AG04449 (cell line): Measurements from ENCODE around the gene TRABD2B.

ENCODE experiments used
- CTCF ChIA-PET: fragments of 350-600 bp; formaldehyde crosslinking; extraction: SDS; loops from one replicate; lab custom pipeline; 2021; ENCODE audit warnings: antibody characterized with exemption; lab: Yijun Ruan, JAX
- POLR2A ChIA-PET: fragments of 400-600, 350-600 bp; formaldehyde crosslinking; extraction: SDS; loops from one replicate; lab custom pipeline; 2020; ENCODE audit warnings: antibody characterized with exemption, inconsistent platforms; lab: Yijun Ruan, JAX
- DNase-seq: peaks from one replicate; pipeline ENCODE4 v3.0.0-alpha.2; 2010; ENCODE audit warnings: low read depth, low spot score
- H3K4me3 ChIP-seq: 2 replicates; pipeline ENCODE4 v1.5.1; 2011; ENCODE audit warnings: low read depth, mild to moderate bottlenecking, control low read depth, low read length
- CTCF ChIP-seq: IDR thresholded peaks from one replicate; pipeline ENCODE4 v1.5.1; 2011; ENCODE audit warnings: mild to moderate bottlenecking, moderate library complexity, low read length, control low read depth, inconsistent platforms; ENCODE audit not compliant: insufficient read depth; ENCODE audit errors: missing control alignments

Gene TRABD2B

GRCh38 chr1:47997289-47998200 is at the start of gene TRABD2B:
Gene TRABD2B, minus strand, starts transcription at chr1:47997385.
- peak; percentile 94 for TF ChIP-seq CTCF
- peak within 1 kb of the TSS; percentile 57 for H3K4me3 ChIP-seq
- POLR2A ChIA-PET = no interaction called here
- no peak for DNase-seq
- CTCF ChIA-PET = interaction anchor here (0.6 to 4.8 kb wide), 15 partner anchors 8 to 70 kb away, joined by 3 to 31 read pairs (median 5); no protein-coding TSS in a partner anchor

GRCh38 chr1:48044311-48044710 is 47.1 kb upstream of the TRABD2B start:
- no peak for TF ChIP-seq CTCF
- ChIA-PET CTCF (no interaction called here), POLR2A (no interaction called here)
- no peak overlapping the region for H3K4me3 ChIP-seq
- DNase-seq = no peak

- H3K4me3 ChIP-seq = no peak overlapping the region
- ChIA-PET POLR2A (no interaction called here), CTCF (no interaction called here)
- no peak for DNase-seq
- no peak for TF ChIP-seq CTCF
Observed at GRCh38 chr1:48043622-48044021, 46.4 kb upstream of the TRABD2B start.

- CTCF ChIA-PET = no interaction called here
Observed at GRCh38 chr1:48040154-48040553, 43.0 kb upstream of the TRABD2B start.

GRCh38 chr1:48039088-48040054 is 42.2 kb upstream of the TRABD2B start:
- TF ChIP-seq CTCF = no peak
- ChIA-PET POLR2A (no interaction called here), CTCF (interaction anchor here (0.6 kb wide), 1 partner anchor 41 kb away, joined by 3 read pairs; no protein-coding TSS in a partner anchor)
- H3K4me3 ChIP-seq = no peak overlapping the region
- no peak for DNase-seq

More at GRCh38 chr1:48040154-48040553, 43.0 kb upstream of the TRABD2B start:
- no peak for DNase-seq
- POLR2A ChIA-PET = no interaction called here
- H3K4me3 ChIP-seq = no peak overlapping the region
- TF ChIP-seq CTCF = no peak

GRCh38 chr1:48038270-48038767 is 41.1 kb upstream of the TRABD2B start:
- H3K4me3 ChIP-seq = no peak overlapping the region
- DNase-seq = no peak
- ChIA-PET CTCF (no interaction called here), POLR2A (no interaction called here)
- no peak for TF ChIP-seq CTCF
